HG03354 (cell line): ENCODE data around the gene SERPINA10.
"Not testable (repeated sequence)": the region's sequence is repeated elsewhere in the genome, so short reads cannot be mapped to it uniquely, and the experiment has no call there.

Source experiments
- ATAC-seq: cut with Tn5 transposase; IDR thresholded peaks from one replicate; pipeline ENCODE4 v1.9.1; 2021; ENCODE audit warnings: mild to moderate bottlenecking; ENCODE audit not compliant: unreplicated experiment, poor library complexity, severe bottlenecking

The SERPINA10 gene

GRCh38 chr14:94288610-94289465 is 4.2 kb downstream of the SERPINA10 start:
- no peak for ATAC-seq

- ATAC-seq, result no peak
Observed at GRCh38 chr14:94285158-94285557, 7.9 kb downstream of the SERPINA10 start.

- ATAC-seq, result no peak
Observed at GRCh38 chr14:94284221-94284620, 8.8 kb downstream of the SERPINA10 start.

GRCh38 chr14:94282991-94283723 is 9.9 kb downstream of the SERPINA10 start:
- no peak for ATAC-seq

- ATAC-seq, result no peak
Observed at GRCh38 chr14:94278731-94279130, 14.3 kb downstream of the SERPINA10 start.

GRCh38 chr14:94276898-94277561 is 16.0 kb downstream of the SERPINA10 start:
- ATAC-seq, result not testable (repeated sequence)

GRCh38 chr14:94269156-94269555 is 23.9 kb downstream of the SERPINA10 start:
- no peak for ATAC-seq

GRCh38 chr14:94268582-94268981 is 24.5 kb downstream of the SERPINA10 start:
- not testable (repeated sequence) for ATAC-seq

GRCh38 chr14:94267352-94267751 is 25.7 kb downstream of the SERPINA10 start:
- no peak for ATAC-seq

GRCh38 chr14:94264195-94264594 is 28.9 kb downstream of the SERPINA10 start:
- not testable (repeated sequence) for ATAC-seq

GRCh38 chr14:94244182-94244581 is 48.9 kb downstream of the SERPINA10 start:
- ATAC-seq, result no peak

GRCh38 chr14:94239406-94239805 is 53.7 kb downstream of the SERPINA10 start:
- no peak for ATAC-seq

- ATAC-seq, result no peak
Observed at GRCh38 chr14:94237983-94238382, 55.1 kb downstream of the SERPINA10 start.

- ATAC-seq, result no peak
Observed at GRCh38 chr14:94237046-94237445, 56.0 kb downstream of the SERPINA10 start.
